Loucy (cell line): ENCODE measurements around the gene CNTN1.

Experiments
- H2AFZ ChIP-seq: fragments of 200-600 bp; sonication (generic); 2 replicates; pipeline ENCODE4 v1.6.0; 2016; ENCODE audit warnings: antibody characterized with exemption, mild to moderate bottlenecking, low read length, moderate library complexity
- H3F3A ChIP-seq: fragments of 200-600 bp; 2 replicates; pipeline ENCODE4 v1.6.0; 2016; ENCODE audit warnings: antibody characterized with exemption, low read depth, mild to moderate bottlenecking
- H3K27me3 ChIP-seq: fragments of 200-600 bp; sonication (generic); 2 replicates; pipeline ENCODE4 v1.6.1; 2014; ENCODE audit warnings: low read length, mild to moderate bottlenecking; ENCODE audit not compliant: insufficient read depth, poor library complexity, severe bottlenecking
- H3K36me3 ChIP-seq: fragments of 200-600 bp; sonication (generic); 2 replicates; pipeline ENCODE4 v1.6.1; 2016; ENCODE audit warnings: low read length; ENCODE audit not compliant: insufficient read depth
- H3K4me1 ChIP-seq: fragments of 200-600 bp; sonication (generic); 2 replicates; pipeline ENCODE4 v1.5.1; 2014; ENCODE audit warnings: low read length, mild to moderate bottlenecking; ENCODE audit not compliant: insufficient read depth, poor library complexity, severe bottlenecking
- H3K4me2 ChIP-seq: fragments of 200-600 bp; sonication (generic); 2 replicates; pipeline ENCODE4 v1.6.0; 2014; ENCODE audit warnings: antibody characterized with exemption, low read length, low read depth, mild to moderate bottlenecking; ENCODE audit not compliant: poor library complexity, severe bottlenecking
- H3K4me3 ChIP-seq: fragments of 200-600 bp; sonication (generic); 2 replicates; pipeline ENCODE4 v1.5.1; 2014; ENCODE audit warnings: low read length, mild to moderate bottlenecking, mixed read lengths; ENCODE audit not compliant: poor library complexity, severe bottlenecking
- H3K79me2 ChIP-seq: fragments of 200-600 bp; sonication (generic); 2 replicates; pipeline ENCODE4 v1.6.1; 2014; ENCODE audit warnings: low read length; ENCODE audit not compliant: insufficient read depth
- H3K9ac ChIP-seq: fragments of 200-600 bp; sonication (generic); 2 replicates; pipeline ENCODE4 v1.6.0; 2014; ENCODE audit warnings: mild to moderate bottlenecking, low read depth, low read length, moderate library complexity; ENCODE audit not compliant: poor library complexity, severe bottlenecking
- H3K9me2 ChIP-seq: fragments of 200-600 bp; sonication (generic); replicated peaks from 2 replicates; pipeline ENCODE4 v1.6.1; 2016; ENCODE audit warnings: low read depth, low read length, mixed read lengths
- H3K9me3 ChIP-seq: fragments of 200-600 bp; sonication (generic); 2 replicates; pipeline ENCODE4 v1.6.1; 2014; ENCODE audit warnings: mild to moderate bottlenecking, antibody characterized with exemption, low read length, low read depth; ENCODE audit not compliant: insufficient read depth
- H4K20me1 ChIP-seq: fragments of 200-600 bp; sonication (generic); 2 replicates; pipeline ENCODE4 v1.6.0; 2014; ENCODE audit warnings: antibody characterized with exemption, low read length, mild to moderate bottlenecking; ENCODE audit not compliant: insufficient read depth, poor library complexity, severe bottlenecking
- EZH2phosphoT487 ChIP-seq: fragments of 200-600 bp; IDR thresholded peaks from 2 replicates; pipeline ENCODE4 v1.6.1; 2018; ENCODE audit warnings: antibody characterized with exemption, mild to moderate bottlenecking, moderate library complexity, borderline replicate concordance
- TF ChIP-seq, protein P1 (sequence below): fragments of 200-600 bp; sonication (generic); conservative IDR thresholded peaks from 2 replicates; pipeline ENCODE4 v1.5.1; 2014; ENCODE audit warnings: mild to moderate bottlenecking, antibody characterized with exemption, low read length

The CNTN1 gene

GRCh38 chr12:41064411-41064810 lies 372.2 kb downstream of the CNTN1 start:
- Histone ChIP-seq H3K27me3 (no peaks in the 10 kb centered on the region), H3K4me2 (no peak overlapping the region), H4K20me1 (no peaks in the 10 kb centered on the region), H3K79me2 (no peaks in the 10 kb centered on the region), H3K4me3 (no peak overlapping the region), H2AFZ (no peak overlapping the region), H3K4me1 (no peaks in the 10 kb centered on the region), H3K36me3 (no peaks in the 10 kb centered on the region), H3F3A (no peaks in the 10 kb centered on the region), H3K9ac (no peak overlapping the region), H3K9me3 (no peaks in the 10 kb centered on the region), H3K9me2 (no peaks in the 10 kb centered on the region)
- no peak for TF ChIP-seq EZH2phosphoT487
- TF ChIP-seq, protein P1, sequence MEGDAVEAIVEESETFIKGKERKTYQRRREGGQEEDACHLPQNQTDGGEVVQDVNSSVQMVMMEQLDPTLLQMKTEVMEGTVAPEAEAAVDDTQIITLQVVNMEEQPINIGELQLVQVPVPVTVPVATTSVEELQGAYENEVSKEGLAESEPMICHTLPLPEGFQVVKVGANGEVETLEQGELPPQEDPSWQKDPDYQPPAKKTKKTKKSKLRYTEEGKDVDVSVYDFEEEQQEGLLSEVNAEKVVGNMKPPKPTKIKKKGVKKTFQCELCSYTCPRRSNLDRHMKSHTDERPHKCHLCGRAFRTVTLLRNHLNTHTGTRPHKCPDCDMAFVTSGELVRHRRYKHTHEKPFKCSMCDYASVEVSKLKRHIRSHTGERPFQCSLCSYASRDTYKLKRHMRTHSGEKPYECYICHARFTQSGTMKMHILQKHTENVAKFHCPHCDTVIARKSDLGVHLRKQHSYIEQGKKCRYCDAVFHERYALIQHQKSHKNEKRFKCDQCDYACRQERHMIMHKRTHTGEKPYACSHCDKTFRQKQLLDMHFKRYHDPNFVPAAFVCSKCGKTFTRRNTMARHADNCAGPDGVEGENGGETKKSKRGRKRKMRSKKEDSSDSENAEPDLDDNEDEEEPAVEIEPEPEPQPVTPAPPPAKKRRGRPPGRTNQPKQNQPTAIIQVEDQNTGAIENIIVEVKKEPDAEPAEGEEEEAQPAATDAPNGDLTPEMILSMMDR = no peak

DNA sequence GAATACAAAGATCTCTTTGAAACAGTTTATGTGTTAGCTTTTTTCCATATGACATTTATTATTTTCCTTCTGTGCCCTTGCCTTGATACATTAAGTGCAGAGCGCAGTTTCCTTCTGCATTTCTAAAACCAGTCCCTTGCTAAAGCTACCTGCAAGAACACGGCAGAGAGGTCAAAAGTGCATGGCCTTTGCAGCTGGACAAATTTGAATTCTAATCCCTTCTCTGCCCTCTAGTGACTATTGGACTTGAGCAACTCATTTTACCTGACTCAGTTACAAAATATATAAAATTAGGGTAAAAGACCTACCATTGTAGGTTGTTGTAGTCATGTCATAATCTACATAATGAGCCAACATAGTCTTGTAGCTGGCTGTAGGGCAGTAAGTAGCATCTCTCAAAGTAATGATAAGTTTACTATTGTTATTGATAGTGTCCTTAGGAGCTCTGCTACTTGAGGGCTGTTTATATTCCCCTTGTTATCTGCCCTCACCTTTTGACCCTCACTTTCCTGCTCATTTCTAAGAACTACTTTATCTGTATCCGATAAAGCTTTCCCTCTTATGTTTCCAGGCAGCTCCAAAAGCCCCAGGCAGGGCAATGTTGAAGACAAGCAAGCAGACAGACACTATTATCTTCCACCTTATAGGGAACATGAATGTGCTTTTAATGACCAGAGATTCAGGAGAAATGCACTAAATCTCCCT lies 375.9 kb downstream of the CNTN1 start:
- no peaks in the 10 kb centered on the region for H3K9me2 ChIP-seq
- no peaks in the 10 kb centered on the region for H3K9me3 ChIP-seq
- no peaks in the 10 kb centered on the region for H3K79me2 ChIP-seq
- H3K4me1 ChIP-seq = peaks cover 4% of the 10 kb centered on the region
- no peaks in the 10 kb centered on the region for H4K20me1 ChIP-seq
- H3K4me3 ChIP-seq = no peak overlapping the region
- H3K4me2 ChIP-seq = no peak overlapping the region
- H3F3A ChIP-seq = no peaks in the 10 kb centered on the region
- H3K36me3 ChIP-seq = no peaks in the 10 kb centered on the region
- H3K9ac ChIP-seq = no peak overlapping the region
- H3K27me3 ChIP-seq = no peaks in the 10 kb centered on the region
- peak overlapping the region; percentile 46; the same call in 1 of the 2 replicates for H2AFZ ChIP-seq
- TF ChIP-seq, protein P1 = peak; percentile 40
- TF ChIP-seq EZH2phosphoT487 = no peak

DNA sequence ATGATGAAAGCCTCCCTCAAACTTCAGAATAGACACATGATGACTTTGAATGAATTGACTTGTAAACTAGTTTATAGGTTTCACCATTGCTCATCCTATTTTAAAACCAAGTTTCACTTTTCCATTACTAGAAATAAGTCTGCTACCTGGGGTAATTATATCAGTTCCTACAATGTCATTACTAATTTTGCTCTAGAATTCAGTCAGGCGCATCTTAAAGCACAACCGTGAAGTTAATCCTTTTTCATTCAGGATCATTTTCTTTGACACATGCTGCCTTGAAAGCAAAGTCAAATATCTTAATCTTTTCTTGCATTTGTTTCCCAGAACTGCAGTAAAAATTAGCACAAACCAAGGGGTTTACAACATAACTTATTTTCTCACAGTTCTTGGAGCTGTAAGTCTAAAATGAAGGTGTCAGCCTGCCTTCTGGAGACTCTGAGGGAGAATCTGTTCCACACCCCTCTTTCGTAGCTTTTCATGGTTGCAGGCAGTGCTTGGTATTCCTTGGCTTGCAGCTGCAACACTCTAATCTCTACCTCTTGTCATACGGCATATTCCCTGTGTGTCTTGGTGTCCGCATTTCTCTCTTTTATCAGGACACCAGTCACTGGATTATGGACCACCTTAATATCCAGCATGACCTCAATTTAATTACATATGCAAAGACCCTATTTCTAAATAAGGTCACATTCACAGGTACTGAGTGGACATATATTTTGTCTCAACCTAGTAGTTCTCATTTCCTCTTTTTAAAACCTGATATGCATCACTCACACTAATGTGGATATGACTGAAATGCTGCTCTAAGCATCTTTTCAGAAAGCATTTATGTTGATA lies 381.6 kb downstream of the CNTN1 start:
- Histone ChIP-seq H4K20me1 (no peaks in the 10 kb centered on the region), H3K9me2 (no peaks in the 10 kb centered on the region), H3K9me3 (0 out of 2 replicates have a peak, but pooled peaks cover 3% of the 10 kb centered on the region), H3K9ac (no peak overlapping the region), H3K79me2 (no peaks in the 10 kb centered on the region), H3F3A (no peaks in the 10 kb centered on the region), H3K4me3 (no peak overlapping the region), H3K4me1 (peaks cover 10% of the 10 kb centered on the region), H2AFZ (no peak overlapping the region), H3K27me3 (no peaks in the 10 kb centered on the region), H3K4me2 (no peak overlapping the region), H3K36me3 (no peaks in the 10 kb centered on the region)
- TF ChIP-seq, protein P1 = no peak
- TF ChIP-seq EZH2phosphoT487 = no peak
